ENCODE measurements around the gene APOA4. TPM values are rescaled to one million over a fixed set of nuclear protein-coding genes. Genes with fewer than 3 reads are reported as not detected.

The APOA4 gene
- total and polyA plus RNA-seq, 2 of the 13 experiments (the other 11 are each of a cell fraction or from before 2014, with no cell fraction given) = 3.8 to 7.2 TPM

DNA sequence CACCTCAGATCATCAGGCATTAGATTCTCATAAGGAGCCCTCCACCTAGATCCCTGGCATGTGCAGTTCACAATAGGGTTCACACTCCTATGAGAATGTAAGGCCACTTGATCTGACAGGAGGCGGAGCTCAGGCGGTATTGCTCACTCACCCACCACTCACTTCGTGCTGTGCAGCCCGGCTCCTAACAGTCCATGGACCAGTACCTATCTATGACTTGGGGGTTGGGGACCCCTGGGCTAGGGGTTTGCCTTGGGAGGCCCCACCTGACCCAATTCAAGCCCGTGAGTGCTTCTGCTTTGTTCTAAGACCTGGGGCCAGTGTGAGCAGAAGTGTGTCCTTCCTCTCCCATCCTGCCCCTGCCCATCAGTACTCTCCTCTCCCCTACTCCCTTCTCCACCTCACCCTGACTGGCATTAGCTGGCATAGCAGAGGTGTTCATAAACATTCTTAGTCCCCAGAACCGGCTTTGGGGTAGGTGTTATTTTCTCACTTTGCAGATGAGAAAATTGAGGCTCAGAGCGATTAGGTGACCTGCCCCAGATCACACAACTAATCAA, 8.8 kb upstream of the APOA4 start (continued):
- no peak for TF ChIP-seq ATF7 (IDR thresholded peaks at IDR 0.05)
- no peak for TF ChIP-seq ATF7 (CRISPR knock-in tag; IDR thresholded peaks at IDR 0.05)
- TF ChIP-seq KMT2B (CRISPR knock-in tag; IDR thresholded peaks at IDR 0.05) = no peak
- no peak for TF ChIP-seq ZNF598 (CRISPR knock-in tag; IDR thresholded peaks at IDR 0.05; ENCODE audit: borderline replicate concordance)
- TF ChIP-seq ZNF839 (CRISPR knock-in tag; IDR thresholded peaks at IDR 0.05; ENCODE audit: borderline replicate concordance) = no peak
- TF ChIP-seq, protein P1, sequence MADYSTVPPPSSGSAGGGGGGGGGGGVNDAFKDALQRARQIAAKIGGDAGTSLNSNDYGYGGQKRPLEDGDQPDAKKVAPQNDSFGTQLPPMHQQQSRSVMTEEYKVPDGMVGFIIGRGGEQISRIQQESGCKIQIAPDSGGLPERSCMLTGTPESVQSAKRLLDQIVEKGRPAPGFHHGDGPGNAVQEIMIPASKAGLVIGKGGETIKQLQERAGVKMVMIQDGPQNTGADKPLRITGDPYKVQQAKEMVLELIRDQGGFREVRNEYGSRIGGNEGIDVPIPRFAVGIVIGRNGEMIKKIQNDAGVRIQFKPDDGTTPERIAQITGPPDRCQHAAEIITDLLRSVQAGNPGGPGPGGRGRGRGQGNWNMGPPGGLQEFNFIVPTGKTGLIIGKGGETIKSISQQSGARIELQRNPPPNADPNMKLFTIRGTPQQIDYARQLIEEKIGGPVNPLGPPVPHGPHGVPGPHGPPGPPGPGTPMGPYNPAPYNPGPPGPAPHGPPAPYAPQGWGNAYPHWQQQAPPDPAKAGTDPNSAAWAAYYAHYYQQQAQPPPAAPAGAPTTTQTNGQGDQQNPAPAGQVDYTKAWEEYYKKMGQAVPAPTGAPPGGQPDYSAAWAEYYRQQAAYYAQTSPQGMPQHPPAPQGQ (CRISPR knock-in tag; IDR thresholded peaks at IDR 0.05; ENCODE audit: borderline replicate concordance) = no peak
- no peak for TF ChIP-seq MTA1 (CRISPR knock-in tag; IDR thresholded peaks at IDR 0.05; ENCODE audit: borderline replicate concordance)
- TF ChIP-seq ZKSCAN1 (IDR thresholded peaks at IDR 0.05; ENCODE audit: low read length) = no peak
- TF ChIP-seq, protein P2, sequence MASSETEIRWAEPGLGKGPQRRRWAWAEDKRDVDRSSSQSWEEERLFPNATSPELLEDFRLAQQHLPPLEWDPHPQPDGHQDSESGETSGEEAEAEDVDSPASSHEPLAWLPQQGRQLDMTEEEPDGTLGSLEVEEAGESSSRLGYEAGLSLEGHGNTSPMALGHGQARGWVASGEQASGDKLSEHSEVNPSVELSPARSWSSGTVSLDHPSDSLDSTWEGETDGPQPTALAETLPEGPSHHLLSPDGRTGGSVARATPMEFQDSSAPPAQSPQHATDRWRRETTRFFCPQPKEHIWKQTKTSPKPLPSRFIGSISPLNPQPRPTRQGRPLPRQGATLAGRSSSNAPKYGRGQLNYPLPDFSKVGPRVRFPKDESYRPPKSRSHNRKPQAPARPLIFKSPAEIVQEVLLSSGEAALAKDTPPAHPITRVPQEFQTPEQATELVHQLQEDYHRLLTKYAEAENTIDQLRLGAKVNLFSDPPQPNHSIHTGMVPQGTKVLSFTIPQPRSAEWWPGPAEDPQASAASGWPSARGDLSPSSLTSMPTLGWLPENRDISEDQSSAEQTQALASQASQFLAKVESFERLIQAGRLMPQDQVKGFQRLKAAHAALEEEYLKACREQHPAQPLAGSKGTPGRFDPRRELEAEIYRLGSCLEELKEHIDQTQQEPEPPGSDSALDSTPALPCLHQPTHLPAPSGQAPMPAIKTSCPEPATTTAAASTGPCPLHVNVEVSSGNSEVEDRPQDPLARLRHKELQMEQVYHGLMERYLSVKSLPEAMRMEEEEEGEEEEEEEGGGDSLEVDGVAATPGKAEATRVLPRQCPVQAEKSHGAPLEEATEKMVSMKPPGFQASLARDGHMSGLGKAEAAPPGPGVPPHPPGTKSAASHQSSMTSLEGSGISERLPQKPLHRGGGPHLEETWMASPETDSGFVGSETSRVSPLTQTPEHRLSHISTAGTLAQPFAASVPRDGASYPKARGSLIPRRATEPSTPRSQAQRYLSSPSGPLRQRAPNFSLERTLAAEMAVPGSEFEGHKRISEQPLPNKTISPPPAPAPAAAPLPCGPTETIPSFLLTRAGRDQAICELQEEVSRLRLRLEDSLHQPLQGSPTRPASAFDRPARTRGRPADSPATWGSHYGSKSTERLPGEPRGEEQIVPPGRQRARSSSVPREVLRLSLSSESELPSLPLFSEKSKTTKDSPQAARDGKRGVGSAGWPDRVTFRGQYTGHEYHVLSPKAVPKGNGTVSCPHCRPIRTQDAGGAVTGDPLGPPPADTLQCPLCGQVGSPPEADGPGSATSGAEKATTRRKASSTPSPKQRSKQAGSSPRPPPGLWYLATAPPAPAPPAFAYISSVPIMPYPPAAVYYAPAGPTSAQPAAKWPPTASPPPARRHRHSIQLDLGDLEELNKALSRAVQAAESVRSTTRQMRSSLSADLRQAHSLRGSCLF (CRISPR knock-in tag; IDR thresholded peaks at IDR 0.05; ENCODE audit: borderline replicate concordance) = no peak
- TF ChIP-seq PHB2 (IDR thresholded peaks at IDR 0.05; ENCODE audit: partially characterized antibody) = no peak
- no peak for TF ChIP-seq ZNF205 (CRISPR knock-in tag; IDR thresholded peaks at IDR 0.05)
- TF ChIP-seq, protein P3, sequence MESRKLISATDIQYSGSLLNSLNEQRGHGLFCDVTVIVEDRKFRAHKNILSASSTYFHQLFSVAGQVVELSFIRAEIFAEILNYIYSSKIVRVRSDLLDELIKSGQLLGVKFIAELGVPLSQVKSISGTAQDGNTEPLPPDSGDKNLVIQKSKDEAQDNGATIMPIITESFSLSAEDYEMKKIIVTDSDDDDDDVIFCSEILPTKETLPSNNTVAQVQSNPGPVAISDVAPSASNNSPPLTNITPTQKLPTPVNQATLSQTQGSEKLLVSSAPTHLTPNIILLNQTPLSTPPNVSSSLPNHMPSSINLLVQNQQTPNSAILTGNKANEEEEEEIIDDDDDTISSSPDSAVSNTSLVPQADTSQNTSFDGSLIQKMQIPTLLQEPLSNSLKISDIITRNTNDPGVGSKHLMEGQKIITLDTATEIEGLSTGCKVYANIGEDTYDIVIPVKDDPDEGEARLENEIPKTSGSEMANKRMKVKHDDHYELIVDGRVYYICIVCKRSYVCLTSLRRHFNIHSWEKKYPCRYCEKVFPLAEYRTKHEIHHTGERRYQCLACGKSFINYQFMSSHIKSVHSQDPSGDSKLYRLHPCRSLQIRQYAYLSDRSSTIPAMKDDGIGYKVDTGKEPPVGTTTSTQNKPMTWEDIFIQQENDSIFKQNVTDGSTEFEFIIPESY (CRISPR knock-in tag; IDR thresholded peaks at IDR 0.05) = no peak
- TF ChIP-seq, protein P4, sequence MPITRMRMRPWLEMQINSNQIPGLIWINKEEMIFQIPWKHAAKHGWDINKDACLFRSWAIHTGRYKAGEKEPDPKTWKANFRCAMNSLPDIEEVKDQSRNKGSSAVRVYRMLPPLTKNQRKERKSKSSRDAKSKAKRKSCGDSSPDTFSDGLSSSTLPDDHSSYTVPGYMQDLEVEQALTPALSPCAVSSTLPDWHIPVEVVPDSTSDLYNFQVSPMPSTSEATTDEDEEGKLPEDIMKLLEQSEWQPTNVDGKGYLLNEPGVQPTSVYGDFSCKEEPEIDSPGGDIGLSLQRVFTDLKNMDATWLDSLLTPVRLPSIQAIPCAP (CRISPR knock-in tag; IDR thresholded peaks at IDR 0.05; ENCODE audit: low read depth) = no peak
- TF ChIP-seq ZNF292 (CRISPR knock-in tag; IDR thresholded peaks at IDR 0.05; ENCODE audit: borderline replicate concordance, low read depth) = peak; percentile 46; the same call in 1 of the 2 replicates
- no peak for TF ChIP-seq ZNF350 (CRISPR knock-in tag; IDR thresholded peaks at IDR 0.05; ENCODE audit: borderline replicate concordance, low read depth)
- TF ChIP-seq ZNF543 (CRISPR knock-in tag; IDR thresholded peaks at IDR 0.05) = no peak
- no peak for TF ChIP-seq ZNF782 (CRISPR knock-in tag; IDR thresholded peaks at IDR 0.05; ENCODE audit: borderline replicate concordance)
- no peak for TF ChIP-seq ZNF446 (CRISPR knock-in tag; IDR thresholded peaks at IDR 0.05)
- no peak for TF ChIP-seq KLF13 (CRISPR knock-in tag; IDR thresholded peaks at IDR 0.05)
- TF ChIP-seq ZMYM2 (CRISPR knock-in tag; IDR thresholded peaks at IDR 0.05) = no peak
- TF ChIP-seq CHD4 (IDR thresholded peaks at IDR 0.05; ENCODE audit: borderline replicate concordance, low read length) = 0 out of 2 replicates have a peak, but pooled peaks have one; percentile 24
- TF ChIP-seq ZNF121 (CRISPR knock-in tag; IDR thresholded peaks at IDR 0.05) = no peak

Measured in HepG2 (cell line).